H9 (cell line): ENCODE results near the gene NFYC. TPM values are rescaled to one million over a fixed set of nuclear protein-coding genes. Genes with fewer than 3 reads are reported as not detected.

Experiments used
- DNase-seq: peaks from one replicate; pipeline ENCODE4 v3.0.0-alpha.2; 2017
- H2AFZ ChIP-seq: one replicate; pipeline ENCODE4 v1.6.1; 2013; ENCODE audit warnings: mild to moderate bottlenecking, low read length, control low read depth, moderate library complexity
- H2AK5ac ChIP-seq: 2 replicates; pipeline ENCODE4 v1.6.1; 2013; ENCODE audit warnings: low read length, control low read depth, mixed read lengths; ENCODE audit not compliant: insufficient read length
- H2BK120ac ChIP-seq: one replicate; pipeline ENCODE4 v1.6.1; 2013; ENCODE audit warnings: low read depth, mild to moderate bottlenecking, low read length, control low read depth, inconsistent platforms; ENCODE audit not compliant: poor library complexity, severe bottlenecking
- H2BK12ac ChIP-seq: 2 replicates; pipeline ENCODE4 v1.6.1; 2013; ENCODE audit warnings: low read length, control low read depth, mixed read lengths, low read depth; ENCODE audit not compliant: insufficient read length
- H2BK15ac ChIP-seq: 2 replicates; pipeline ENCODE4 v1.6.1; 2013; ENCODE audit warnings: low read depth, low read length, control low read depth
- H2BK20ac ChIP-seq: one replicate; pipeline ENCODE4 v1.6.1; 2013; ENCODE audit warnings: low read depth, mild to moderate bottlenecking, low read length, control low read depth, inconsistent platforms; ENCODE audit not compliant: poor library complexity, severe bottlenecking
- H2BK5ac ChIP-seq: 2 replicates; pipeline ENCODE4 v1.6.1; 2013; ENCODE audit warnings: low read length, control low read depth, mixed read lengths; ENCODE audit not compliant: insufficient read length
- H3K14ac ChIP-seq: 2 replicates; pipeline ENCODE4 v1.6.1; 2013; ENCODE audit warnings: low read length, control low read depth; ENCODE audit not compliant: insufficient read depth
- H3K18ac ChIP-seq: 2 replicates; pipeline ENCODE4 v1.6.1; 2013; ENCODE audit warnings: low read depth, mild to moderate bottlenecking, mixed read lengths, low read length, control low read depth; ENCODE audit not compliant: insufficient read length
- H3K23ac ChIP-seq: 2 replicates; pipeline ENCODE4 v1.6.1; 2013; ENCODE audit warnings: low read length, control low read depth, mixed read lengths, low read depth; ENCODE audit not compliant: insufficient read length
- H3K23me2 ChIP-seq: 2 replicates; pipeline ENCODE4 v1.6.1; 2013; ENCODE audit warnings: low read depth, mild to moderate bottlenecking, mixed read lengths, low read length, control low read depth; ENCODE audit not compliant: insufficient read length, poor library complexity, severe bottlenecking
- H3K27ac ChIP-seq: 2 replicates; pipeline ENCODE4 v1.5.1; 2013; ENCODE audit warnings: low read length, control low read depth, mixed read lengths, low read depth; ENCODE audit not compliant: insufficient read length
- H3K27me3 ChIP-seq: 2 replicates; pipeline ENCODE4 v1.6.1; 2013; ENCODE audit warnings: low read length, control low read depth, inconsistent platforms; ENCODE audit not compliant: insufficient read depth
- H3K4ac ChIP-seq: 2 replicates; pipeline ENCODE4 v1.6.1; 2013; ENCODE audit warnings: low read depth, mild to moderate bottlenecking, control low read depth, inconsistent platforms, low read length, moderate library complexity
- H3K4me1 ChIP-seq: 2 replicates; pipeline ENCODE4 v1.6.1; 2013; ENCODE audit warnings: low read length, control low read depth, inconsistent platforms; ENCODE audit not compliant: insufficient read depth
- H3K4me2 ChIP-seq: 2 replicates; pipeline ENCODE4 v1.6.1; 2013; ENCODE audit warnings: low read length, control low read depth, mixed read lengths; ENCODE audit not compliant: insufficient read length, insufficient read depth
- H3K56ac ChIP-seq: 2 replicates; pipeline ENCODE4 v1.6.1; 2013; ENCODE audit warnings: low read depth, mild to moderate bottlenecking, mixed read lengths, low read length, control low read depth; ENCODE audit not compliant: insufficient read length
- H3K79me1 ChIP-seq: 2 replicates; pipeline ENCODE4 v1.6.1; 2013; ENCODE audit warnings: low read depth, mild to moderate bottlenecking, moderate library complexity, low read length, control low read depth, inconsistent platforms; ENCODE audit not compliant: insufficient read depth, poor library complexity, severe bottlenecking
- H3K79me2 ChIP-seq: 2 replicates; pipeline ENCODE4 v1.6.1; 2013; ENCODE audit warnings: low read length, control low read depth, inconsistent platforms; ENCODE audit not compliant: insufficient read depth
- H3K9ac ChIP-seq: 2 replicates; pipeline ENCODE4 v1.6.1; 2013; ENCODE audit warnings: low read length, control low read depth, mixed read lengths; ENCODE audit not compliant: insufficient read length; ENCODE audit errors: extremely low read depth
- H3K9me3 ChIP-seq: one replicate; pipeline ENCODE4 v1.6.1; 2013; ENCODE audit warnings: low read depth, low read length, inconsistent platforms; ENCODE audit not compliant: control insufficient read depth
- H3T11ph ChIP-seq: one replicate; pipeline ENCODE4 v1.6.1; 2013; ENCODE audit warnings: mild to moderate bottlenecking, low read length, control low read depth, inconsistent platforms
- H4K20me1 ChIP-seq: one replicate; pipeline ENCODE4 v1.6.1; 2013; ENCODE audit not compliant: control insufficient read depth, insufficient read length, insufficient read depth
- H4K5ac ChIP-seq: 2 replicates; pipeline ENCODE4 v1.6.1; 2013; ENCODE audit warnings: low read depth, mild to moderate bottlenecking, mixed read lengths, low read length, control low read depth; ENCODE audit not compliant: insufficient read length
- H4K8ac ChIP-seq: replicated peaks from 2 replicates; pipeline ENCODE4 v1.6.1; 2013; ENCODE audit warnings: low read length, control low read depth, mixed read lengths, low read depth; ENCODE audit not compliant: insufficient read length
- H4K91ac ChIP-seq: 2 replicates; pipeline ENCODE4 v1.6.1; 2013; ENCODE audit warnings: low read depth, mild to moderate bottlenecking, moderate library complexity, mixed read lengths, low read length, control low read depth; ENCODE audit not compliant: insufficient read length
- H3K27ac Mint-ChIP-seq, 3 experiments: 2 replicates in 2 of 3; 3 replicates in 1 of 3; pipeline ENCODE4 v1.8.0; 2020 to 2021; ENCODE audit warnings: mixed read lengths in 3 of 3, mild to moderate bottlenecking in 1 of 3, moderate library complexity in 1 of 3
- H3K27me3 Mint-ChIP-seq: 2 replicates; pipeline ENCODE4 v1.8.0; 2021; ENCODE audit warnings: low read depth, mild to moderate bottlenecking, moderate library complexity, mixed read lengths
- H3K36me3 Mint-ChIP-seq, 3 experiments: 2 replicates in 2 of 3; 3 replicates in 1 of 3; pipeline ENCODE4 v1.8.0; 2020 to 2021; ENCODE audit warnings: low read depth in 3 of 3, mixed read lengths in 3 of 3; ENCODE audit not compliant: insufficient read depth in 1 of 3
- H3K4me1 Mint-ChIP-seq, 2 experiments: 2 replicates each; pipeline ENCODE4 v1.8.0; 2020; ENCODE audit warnings: mixed read lengths in 2 of 2
- H3K4me3 Mint-ChIP-seq, 2 experiments: 2 replicates in 1 of 2; 3 replicates in 1 of 2; pipeline ENCODE4 v1.8.0; 2020 to 2021; ENCODE audit warnings: mild to moderate bottlenecking in 2 of 2, mixed read lengths in 2 of 2, moderate library complexity in 1 of 2
- H3K9me3 Mint-ChIP-seq, 2 experiments: 2 replicates in 1 of 2; 3 replicates in 1 of 2; pipeline ENCODE4 v1.8.0; 2020; ENCODE audit warnings: mild to moderate bottlenecking in 2 of 2, mixed read lengths in 2 of 2, moderate library complexity in 1 of 2
- CTCF ChIP-seq: fragments of 200-600 bp; sonication (generic); conservative IDR thresholded peaks from 3 replicates; pipeline ENCODE4 v1.8.0; 2021; ENCODE audit warnings: antibody characterized with exemption, mild to moderate bottlenecking
- WGBS: extraction: QIAGEN DNeasy Blood & Tissue Kit; methylation state at CpG from one replicate; pipeline ENCODE4 v1.1.7; 2013; ENCODE audit warnings: missing lambda C conversion rate, low lambda C conversion rate, mixed read lengths; ENCODE audit not compliant: insufficient read length; ENCODE audit errors: extremely low coverage; 5-methylcytosine and 5-hydroxymethylcytosine counted together
- total RNA-seq: library from RNA; stranded (reverse); gene quantifications from 2 replicates; pipeline ENCODE4 v1.2.1, GENCODE V29; 2021

The NFYC gene
- total RNA-seq, 1 experiment from 2014 or later, result 54.7 TPM

- H3K4me3 Mint-ChIP-seq, result no peak overlapping the region
- no peaks in the 10 kb centered on the region for H4K20me1 ChIP-seq
Observed at GRCh38 chr1:40806240-40806639, 114.7 kb downstream of the NFYC start.

More at GRCh38 chr1:40806240-40806639, 114.7 kb downstream of the NFYC start:
- H4K5ac ChIP-seq, result no peak overlapping the region
- no peak overlapping the region for H4K91ac ChIP-seq
- H3K9ac ChIP-seq, result no peak overlapping the region
- H2AK5ac ChIP-seq, result no peak overlapping the region
- no peak for DNase-seq
- H3K9me3 ChIP-seq, result no peaks in the 10 kb centered on the region
- no peak overlapping the region for H2BK12ac ChIP-seq
- no peak overlapping the region for H2BK20ac ChIP-seq
- no peak overlapping the region for H2BK15ac ChIP-seq
- H3K23me2 ChIP-seq, result peaks cover 3% of the 10 kb centered on the region
- no peaks in the 10 kb centered on the region for H3K27me3 ChIP-seq
- TF ChIP-seq CTCF, result no peak
- Mint-ChIP-seq H3K9me3 (no peaks in the 10 kb centered on the region), H3K4me1 (peaks cover 43% of the 10 kb centered on the region in 2 experiments), H3K27me3 (peaks cover 12% of the 10 kb centered on the region), H3K27ac (no peak overlapping the region; a peak in 1 of 7 replicates), H3K36me3 (no peaks in the 10 kb centered on the region)
- 0 out of 2 replicates have a peak, but pooled peaks cover 5% of the 10 kb centered on the region for H3K4me1 ChIP-seq
- no peak overlapping the region for H3K56ac ChIP-seq
- no peak overlapping the region for H3K18ac ChIP-seq
- H3K79me2 ChIP-seq, result no peaks in the 10 kb centered on the region
- H2AFZ ChIP-seq, result no peak overlapping the region
- no peaks in the 10 kb centered on the region for H3K79me1 ChIP-seq
- H3K23ac ChIP-seq, result no peak overlapping the region
- no peak overlapping the region for H2BK120ac ChIP-seq
- H3K27ac ChIP-seq, result no peak overlapping the region
- no peak overlapping the region for H3K14ac ChIP-seq
- no peak overlapping the region for H4K8ac ChIP-seq
- H3K4ac ChIP-seq, result no peak overlapping the region
- H3K4me2 ChIP-seq, result no peak overlapping the region
- H2BK5ac ChIP-seq, result no peak overlapping the region
- no CpG with 5 or more reads among the region's 3 CpGs for WGBS
- H3T11ph ChIP-seq, result no peak overlapping the region
